Parathyroid adenoma (tissue), 2 donors: ENCODE results near the gene SRC.

Experiments used
- H2AFZ ChIP-seq: fragments of 300-600 bp; sonication (generic); one replicate; pipeline ENCODE4 v1.7.0; 2017; ENCODE audit warnings: antibody characterized with exemption, mild to moderate bottlenecking
- H3K27ac ChIP-seq: fragments of 300-600 bp; sonication (generic); one replicate; pipeline ENCODE4 v1.7.0; 2017
- H3K27me3 ChIP-seq: fragments of 300-600 bp; sonication (generic); one replicate; pipeline ENCODE4 v1.7.0; 2017; ENCODE audit warnings: low read length; ENCODE audit not compliant: control insufficient read depth, insufficient read depth
- H3K36me3 ChIP-seq: fragments of 300-600 bp; sonication (generic); one replicate; pipeline ENCODE4 v1.7.0; 2017; ENCODE audit warnings: low read length; ENCODE audit not compliant: control insufficient read depth, insufficient read depth
- H3K4me1 ChIP-seq: fragments of 300-600 bp; sonication (generic); one replicate; pipeline ENCODE4 v1.7.0; 2017; ENCODE audit warnings: control low read depth
- H3K4me2 ChIP-seq: fragments of 300-600 bp; sonication (generic); one replicate; pipeline ENCODE4 v1.7.0; 2017; ENCODE audit warnings: low read length
- H3K4me3 ChIP-seq: fragments of 300-600 bp; sonication (generic); one replicate; pipeline ENCODE4 v1.7.0; 2017; ENCODE audit warnings: low read depth, low read length
- H3K79me2 ChIP-seq: fragments of 300-600 bp; sonication (generic); one replicate; pipeline ENCODE4 v1.7.0; 2017; ENCODE audit warnings: control low read depth
- H3K9ac ChIP-seq: fragments of 300-600 bp; sonication (generic); one replicate; pipeline ENCODE4 v1.7.0; 2017; ENCODE audit warnings: mild to moderate bottlenecking
- H3K9me3 ChIP-seq: fragments of 300-600 bp; sonication (generic); one replicate; pipeline ENCODE4 v1.7.0; 2017; ENCODE audit warnings: low read length; ENCODE audit not compliant: control insufficient read depth
- TF ChIP-seq, protein P1 (sequence below): fragments of 300-600 bp; sonication (generic); IDR thresholded peaks from one replicate; pipeline ENCODE4 v1.7.0; 2017; ENCODE audit warnings: antibody characterized with exemption, mild to moderate bottlenecking
- donor health status: primary hyperparathyroidism.

The SRC gene

DNA sequence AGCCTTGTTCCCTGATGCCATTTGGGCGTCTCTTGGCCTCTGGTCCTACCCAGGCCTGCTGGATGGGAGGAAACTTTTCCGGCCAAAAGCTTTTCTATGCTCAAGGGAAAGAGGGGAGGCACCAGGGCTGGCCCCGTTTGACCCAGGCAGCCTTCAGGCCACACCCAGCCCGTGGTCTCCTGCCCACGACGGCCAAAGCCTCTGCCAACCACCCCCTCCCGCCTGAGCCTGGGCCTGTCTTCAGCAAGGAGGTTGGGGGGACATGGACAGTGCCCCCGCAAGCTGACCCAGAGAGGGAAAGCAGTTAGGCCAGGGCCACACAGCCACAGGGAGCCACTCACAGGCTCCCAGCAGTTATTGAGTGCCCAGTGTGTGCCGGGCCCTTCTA is 49.5 kb downstream of the SRC start:
- no peak overlapping the region for H3K4me3 ChIP-seq
- H3K9me3 ChIP-seq, result no peaks in the 10 kb centered on the region
- H3K36me3 ChIP-seq, result no peaks in the 10 kb centered on the region
- no peak overlapping the region for H3K27ac ChIP-seq
- no peaks in the 10 kb centered on the region for H3K79me2 ChIP-seq
- TF ChIP-seq, protein P1, sequence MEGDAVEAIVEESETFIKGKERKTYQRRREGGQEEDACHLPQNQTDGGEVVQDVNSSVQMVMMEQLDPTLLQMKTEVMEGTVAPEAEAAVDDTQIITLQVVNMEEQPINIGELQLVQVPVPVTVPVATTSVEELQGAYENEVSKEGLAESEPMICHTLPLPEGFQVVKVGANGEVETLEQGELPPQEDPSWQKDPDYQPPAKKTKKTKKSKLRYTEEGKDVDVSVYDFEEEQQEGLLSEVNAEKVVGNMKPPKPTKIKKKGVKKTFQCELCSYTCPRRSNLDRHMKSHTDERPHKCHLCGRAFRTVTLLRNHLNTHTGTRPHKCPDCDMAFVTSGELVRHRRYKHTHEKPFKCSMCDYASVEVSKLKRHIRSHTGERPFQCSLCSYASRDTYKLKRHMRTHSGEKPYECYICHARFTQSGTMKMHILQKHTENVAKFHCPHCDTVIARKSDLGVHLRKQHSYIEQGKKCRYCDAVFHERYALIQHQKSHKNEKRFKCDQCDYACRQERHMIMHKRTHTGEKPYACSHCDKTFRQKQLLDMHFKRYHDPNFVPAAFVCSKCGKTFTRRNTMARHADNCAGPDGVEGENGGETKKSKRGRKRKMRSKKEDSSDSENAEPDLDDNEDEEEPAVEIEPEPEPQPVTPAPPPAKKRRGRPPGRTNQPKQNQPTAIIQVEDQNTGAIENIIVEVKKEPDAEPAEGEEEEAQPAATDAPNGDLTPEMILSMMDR, result no peak
- H3K4me2 ChIP-seq, result no peak overlapping the region
- no peaks in the 10 kb centered on the region for H3K27me3 ChIP-seq
- H2AFZ ChIP-seq, result no peak overlapping the region
- no peaks in the 10 kb centered on the region for H3K4me1 ChIP-seq
- no peak overlapping the region for H3K9ac ChIP-seq

DNA sequence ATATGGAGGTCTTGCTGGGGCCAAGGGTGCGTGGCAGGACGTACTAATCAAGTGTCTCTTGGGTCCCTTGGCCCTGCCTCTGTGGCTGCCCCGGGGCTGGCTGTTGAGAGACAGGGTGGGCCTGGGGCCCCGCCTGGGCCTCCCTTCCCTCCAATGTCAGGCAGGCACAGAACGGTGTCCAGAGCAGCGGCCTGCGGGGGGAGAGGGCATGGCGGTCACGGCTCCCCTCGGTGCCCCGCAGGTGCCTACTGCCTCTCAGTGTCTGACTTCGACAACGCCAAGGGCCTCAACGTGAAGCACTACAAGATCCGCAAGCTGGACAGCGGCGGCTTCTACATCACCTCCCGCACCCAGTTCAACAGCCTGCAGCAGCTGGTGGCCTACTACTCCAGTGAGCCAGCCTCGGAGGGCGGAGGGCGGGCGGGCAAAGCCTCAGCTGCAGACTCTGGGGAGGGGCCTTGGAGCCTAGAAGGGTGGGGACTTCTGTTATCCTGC is 50.0 kb downstream of the SRC start:
- no peak overlapping the region for H3K27ac ChIP-seq
- no peak overlapping the region for H2AFZ ChIP-seq
- TF ChIP-seq, protein P1, result no peak

DNA sequence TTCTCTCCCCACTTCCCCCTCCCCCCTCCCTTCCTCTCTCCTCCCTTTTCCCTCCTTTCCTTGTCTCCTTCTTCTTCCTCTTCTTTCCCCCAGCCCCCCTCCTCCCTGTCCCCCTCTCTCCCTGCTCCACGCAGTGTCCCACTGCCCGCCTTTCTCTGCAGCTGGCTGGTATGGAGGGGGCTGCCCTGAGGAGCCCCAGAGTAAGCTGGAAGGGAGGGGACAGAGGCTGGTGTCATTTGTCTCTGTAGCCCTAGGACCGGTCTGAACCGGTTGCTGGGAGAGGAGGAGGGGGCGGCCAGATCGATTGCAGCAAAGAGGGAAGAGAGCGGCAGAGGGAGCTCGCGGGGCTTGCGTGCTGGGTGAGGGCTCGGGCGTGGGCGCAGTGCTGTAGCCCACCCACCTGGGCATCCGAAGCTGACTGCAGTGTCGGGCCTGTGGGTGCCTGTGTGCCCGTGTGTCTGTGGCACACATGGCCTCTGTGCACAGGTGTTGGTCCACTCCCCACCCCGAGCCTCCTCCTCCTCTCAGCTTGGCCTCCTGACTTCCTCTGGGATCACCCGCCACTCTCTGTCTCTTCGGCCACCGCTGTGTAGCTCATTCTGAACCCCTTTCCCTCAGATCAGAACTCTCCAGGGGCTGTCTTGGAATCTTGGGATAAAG is 50.6 kb downstream of the SRC start:
- no peaks in the 10 kb centered on the region for H3K36me3 ChIP-seq
- H3K4me3 ChIP-seq, result no peak overlapping the region
- H3K27ac ChIP-seq, result no peak overlapping the region
- no peaks in the 10 kb centered on the region for H3K79me2 ChIP-seq
- no peaks in the 10 kb centered on the region for H3K27me3 ChIP-seq
- no peak overlapping the region for H3K4me2 ChIP-seq
- no peak overlapping the region for H3K9ac ChIP-seq
- H2AFZ ChIP-seq, result no peak overlapping the region
- H3K4me1 ChIP-seq, result no peaks in the 10 kb centered on the region
- TF ChIP-seq, protein P1, result no peak
- no peaks in the 10 kb centered on the region for H3K9me3 ChIP-seq

More for the DNA sequence above, 50.0 kb downstream of the SRC start:
- H3K4me3 ChIP-seq, result no peak overlapping the region
- no peaks in the 10 kb centered on the region for H3K4me1 ChIP-seq
- no peaks in the 10 kb centered on the region for H3K36me3 ChIP-seq
- no peak overlapping the region for H3K9ac ChIP-seq
- H3K9me3 ChIP-seq, result no peaks in the 10 kb centered on the region
- H3K27me3 ChIP-seq, result no peaks in the 10 kb centered on the region
- no peak overlapping the region for H3K4me2 ChIP-seq
- no peaks in the 10 kb centered on the region for H3K79me2 ChIP-seq

DNA sequence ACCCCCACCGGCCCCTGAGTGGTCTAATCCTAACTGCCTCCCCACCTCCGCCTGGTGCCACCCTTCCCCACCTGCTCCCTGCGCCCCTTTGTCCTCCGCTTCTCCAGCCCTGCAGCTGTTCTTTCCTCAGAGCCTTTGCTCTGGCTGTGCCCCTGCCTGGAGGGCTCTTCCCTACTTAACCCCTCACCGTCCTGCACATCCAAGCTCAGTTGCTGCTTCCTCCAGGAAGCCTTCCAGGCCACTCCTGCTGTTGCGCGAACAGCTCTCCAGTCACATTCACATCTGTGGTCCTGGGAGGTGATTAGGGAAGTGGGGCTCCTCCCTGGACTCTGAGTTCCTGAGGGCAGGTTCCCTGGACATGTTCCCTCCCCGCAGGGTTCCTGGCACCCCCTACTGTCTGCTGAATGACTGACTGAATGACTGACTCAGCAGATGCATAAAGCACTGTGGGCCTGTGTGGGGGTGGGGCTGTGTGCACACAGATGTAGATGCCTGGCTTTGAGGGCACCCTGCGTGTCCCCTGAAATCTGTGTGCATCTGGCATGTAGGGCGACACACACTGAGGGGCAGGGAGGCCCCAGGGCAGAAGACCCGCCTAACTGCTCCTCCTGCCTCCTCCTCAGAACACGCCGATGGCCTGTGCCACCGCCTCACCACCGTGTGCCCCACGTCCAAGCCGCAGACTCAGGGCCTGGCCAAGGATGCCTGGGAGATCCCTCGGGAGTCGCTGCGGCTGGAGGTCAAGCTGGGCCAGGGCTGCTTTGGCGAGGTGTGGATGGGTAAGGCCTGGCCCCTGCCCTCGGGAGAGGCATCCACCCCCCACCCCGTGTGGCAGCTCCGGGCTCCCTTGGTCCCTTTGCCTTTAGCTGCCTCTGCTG is 51.4 kb downstream of the SRC start:
- H3K27me3 ChIP-seq, result no peaks in the 10 kb centered on the region
- H3K27ac ChIP-seq, result no peak overlapping the region
- no peaks in the 10 kb centered on the region for H3K79me2 ChIP-seq
- H2AFZ ChIP-seq, result no peak overlapping the region
- no peak overlapping the region for H3K4me3 ChIP-seq
- no peaks in the 10 kb centered on the region for H3K9me3 ChIP-seq
- H3K4me2 ChIP-seq, result no peak overlapping the region
- no peaks in the 10 kb centered on the region for H3K4me1 ChIP-seq
- H3K36me3 ChIP-seq, result no peaks in the 10 kb centered on the region
- no peak overlapping the region for H3K9ac ChIP-seq
- TF ChIP-seq, protein P1, result no peak
